ENCODE results near the gene PLXNA4.

The PLXNA4 gene

DNA sequence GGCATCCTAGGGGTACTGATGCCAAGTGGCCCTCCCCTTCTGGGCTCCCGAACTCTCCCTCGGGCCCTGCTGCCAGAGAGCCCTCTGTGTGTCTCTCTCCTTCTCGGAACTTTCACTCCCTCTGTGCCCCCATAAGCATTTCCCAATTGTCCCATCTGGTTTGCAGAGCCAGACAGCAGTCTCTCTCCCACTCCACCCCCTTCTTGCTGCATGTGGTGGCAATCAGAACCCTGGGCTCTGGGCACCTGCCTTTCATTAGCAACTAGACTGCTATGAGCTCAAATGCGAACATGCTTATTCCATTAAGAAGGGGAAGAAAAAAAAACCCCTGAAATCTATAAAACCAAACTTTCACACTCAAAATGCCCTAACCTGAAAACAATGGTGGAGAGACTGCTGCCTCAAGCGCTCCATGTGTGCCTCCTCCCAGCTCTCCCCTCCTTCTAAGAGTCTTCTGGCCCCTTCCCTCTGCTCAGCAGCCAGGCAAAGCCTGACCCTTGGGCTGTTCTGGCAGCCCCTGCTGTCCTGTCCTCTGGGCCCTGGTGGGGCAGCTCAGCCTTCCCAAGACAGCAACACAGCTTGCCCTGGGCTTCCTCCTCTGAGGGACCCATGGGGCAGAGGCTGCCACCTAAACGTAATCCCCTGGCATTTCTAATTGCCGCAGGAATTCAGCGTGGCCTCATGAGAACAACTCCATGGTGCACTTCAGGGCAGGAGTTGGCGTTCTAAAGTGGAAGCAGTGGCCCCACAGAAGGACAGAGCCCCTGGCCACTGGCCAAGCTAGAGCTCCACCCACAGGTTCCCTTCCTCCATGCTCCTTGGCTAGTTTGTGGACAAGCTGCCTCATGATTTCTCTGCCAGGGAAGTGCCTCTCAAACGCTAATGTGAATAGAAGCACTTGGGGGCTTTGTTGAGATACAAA, 415.4 kb downstream of the PLXNA4 start:
- DNase-seq, result no peak

DNA sequence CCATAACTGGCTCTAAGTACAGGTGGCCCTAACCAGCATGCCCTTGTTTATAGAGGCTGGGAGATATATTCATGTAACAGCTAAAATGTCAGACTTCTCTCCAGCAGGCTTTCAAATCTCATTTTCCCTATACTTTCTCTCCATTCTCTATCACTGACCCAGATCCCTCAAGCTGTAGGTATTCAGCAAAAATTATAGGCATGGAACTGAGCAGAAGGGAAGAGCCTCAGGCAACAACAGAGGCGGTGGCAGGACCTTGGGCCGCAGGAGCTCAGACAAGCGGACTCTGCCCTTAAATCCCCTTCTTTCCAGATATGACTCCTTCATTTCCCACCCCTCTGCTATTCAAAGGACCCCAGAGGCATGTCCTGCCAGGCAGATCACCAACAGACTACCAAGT, 417.4 kb downstream of the PLXNA4 start:
- no peak for DNase-seq

DNA sequence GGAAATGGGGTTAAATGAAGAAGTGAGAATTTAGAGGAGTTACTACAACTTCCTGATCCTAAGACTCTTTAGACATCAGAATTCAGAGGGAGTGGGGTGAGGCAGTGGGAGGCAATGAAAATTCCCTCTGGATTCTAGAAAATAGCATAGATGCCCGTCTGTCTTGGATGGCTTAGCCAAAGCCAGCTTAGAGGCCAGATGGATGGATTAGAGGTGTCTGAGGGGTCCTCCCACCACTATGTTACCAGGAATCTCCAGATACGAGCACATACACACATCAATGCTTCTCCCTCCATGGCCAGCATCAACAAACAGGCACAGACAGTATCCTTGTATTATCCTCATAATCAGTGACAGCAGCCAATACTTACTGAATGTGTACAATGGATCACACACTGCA, 418.1 kb downstream of the PLXNA4 start:
- DNase-seq, result no peak

DNA sequence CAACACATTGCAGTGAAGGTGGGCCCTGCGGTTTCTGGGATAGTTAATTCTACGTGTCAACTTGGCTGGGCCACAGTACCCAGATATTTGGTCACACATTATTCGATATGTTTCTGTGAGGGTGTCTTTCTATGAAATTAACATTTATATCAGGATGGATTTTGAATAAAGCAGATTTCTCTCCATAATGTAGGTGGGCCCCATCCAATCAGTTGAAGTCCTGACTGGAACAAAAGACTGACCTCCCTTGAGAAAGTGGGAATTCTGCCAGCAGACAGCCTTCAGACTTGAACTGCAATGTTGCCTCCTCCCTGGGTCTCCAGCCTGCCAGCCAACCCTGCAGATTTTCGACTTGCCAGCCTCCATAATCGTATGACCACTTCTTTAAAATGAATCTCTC, 420.6 kb downstream of the PLXNA4 start:
- DNase-seq, result no peak

DNA sequence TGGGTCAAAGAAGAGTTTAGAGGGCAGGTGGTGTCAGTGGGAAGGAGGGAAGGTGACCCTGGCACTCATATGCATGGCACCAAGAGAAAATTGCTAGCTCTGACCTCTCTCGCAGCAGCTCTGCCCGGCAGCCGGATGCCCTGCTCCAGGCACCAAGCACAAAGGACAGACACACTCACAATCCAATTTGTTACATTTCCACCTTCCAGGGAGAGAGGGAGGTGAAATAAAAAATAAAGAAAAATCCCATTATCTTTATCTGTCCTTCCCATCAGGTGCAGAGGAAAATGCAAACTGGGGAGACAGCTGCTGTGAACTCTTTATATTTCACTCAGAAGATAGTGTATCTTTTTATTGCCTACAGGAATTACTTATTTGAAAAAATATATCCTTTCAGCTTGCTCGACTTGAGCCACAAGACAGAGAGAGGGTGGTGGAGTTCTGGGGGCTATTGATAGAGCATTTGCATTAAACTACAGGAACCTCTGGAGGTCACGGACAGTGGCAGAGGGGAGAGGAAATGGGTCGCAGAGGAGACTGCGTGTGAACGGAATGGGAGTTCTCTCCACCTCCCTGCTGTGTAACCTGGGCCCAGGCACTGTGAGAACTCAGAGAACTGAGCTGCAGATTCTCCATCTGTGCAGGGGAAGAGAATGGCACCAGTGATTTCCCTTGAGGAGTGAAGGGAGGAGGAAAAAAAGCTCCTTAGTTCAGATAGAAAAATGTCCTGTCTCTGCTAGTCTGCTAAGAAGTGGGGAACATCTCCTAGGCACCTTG, 421.4 kb downstream of the PLXNA4 start:
- DNase-seq, result no peak

DNA sequence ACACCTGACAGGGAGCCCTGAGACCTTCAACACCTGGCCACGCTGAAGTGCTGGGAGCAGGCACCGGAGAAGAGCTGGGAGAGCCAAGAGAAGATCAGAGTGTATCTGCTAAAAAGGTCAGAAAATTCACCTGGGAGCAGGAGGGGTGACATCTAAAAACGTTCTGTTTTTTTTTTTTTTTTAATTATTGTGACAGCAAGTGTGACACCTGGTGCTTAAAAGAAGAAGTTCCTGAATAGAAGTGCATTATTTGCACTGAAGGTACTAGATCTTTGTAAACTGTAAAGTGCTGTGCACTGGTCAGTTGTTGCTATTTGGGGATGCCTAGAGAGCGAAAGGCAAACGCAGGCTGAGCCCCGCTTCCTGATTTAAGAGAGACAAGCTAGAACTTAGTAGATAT, 422.0 kb downstream of the PLXNA4 start:
- DNase-seq, result no peak

DNA sequence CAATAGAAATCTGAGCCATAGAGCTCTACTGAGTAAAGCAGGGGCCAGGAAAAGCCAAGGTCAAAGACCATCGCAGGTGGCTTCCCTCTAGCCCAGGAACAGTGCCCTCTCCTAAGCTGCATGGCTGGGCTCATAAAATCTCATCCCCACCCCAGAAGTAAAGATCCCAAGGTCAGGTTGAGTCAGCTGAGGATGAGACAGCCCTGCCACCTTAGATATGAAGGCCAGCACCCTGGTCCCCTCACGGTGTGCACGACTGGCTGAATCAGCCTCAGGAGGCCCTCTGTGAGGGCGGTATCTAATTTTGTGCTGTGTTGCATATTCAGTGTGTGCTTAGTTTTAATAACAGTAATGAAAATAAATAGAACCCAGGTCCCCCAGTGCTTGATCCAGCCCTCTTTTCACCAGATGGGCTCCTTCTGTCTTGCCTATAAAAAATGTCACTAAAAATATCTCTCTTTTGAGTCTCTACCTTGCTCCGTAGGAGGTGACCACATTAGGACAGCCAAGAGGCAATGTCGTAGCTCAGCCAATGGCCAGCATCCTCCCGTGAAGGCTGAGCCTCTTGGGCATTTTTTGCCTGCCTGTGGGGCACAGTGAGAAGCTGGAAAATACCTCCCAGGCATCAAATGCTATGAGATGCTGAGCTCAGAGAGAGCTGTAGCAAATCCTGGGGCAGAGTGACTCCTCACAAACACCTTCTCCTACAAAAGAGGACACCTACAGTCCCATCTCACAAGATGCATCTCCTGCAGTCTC, 424.0 kb downstream of the PLXNA4 start:
- no peak for DNase-seq

DNA sequence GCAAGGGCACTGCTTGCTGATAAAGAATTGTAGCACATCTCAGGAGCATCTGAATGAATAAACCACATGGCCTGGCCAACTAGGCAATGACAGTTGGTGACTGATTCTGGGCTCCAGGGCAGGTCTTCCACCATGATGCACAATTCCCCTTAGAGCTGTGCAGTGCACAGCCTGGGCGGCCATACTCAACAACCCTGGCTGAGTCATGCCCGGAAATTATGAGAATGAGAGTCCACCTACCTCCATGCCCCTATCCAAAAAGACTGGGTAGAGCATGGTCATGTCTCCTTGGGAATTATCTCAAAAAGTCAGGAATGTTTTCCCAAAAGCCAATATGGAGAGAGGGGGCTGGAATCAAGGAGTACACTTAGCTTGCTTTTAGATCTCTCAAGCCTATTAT, 425.6 kb downstream of the PLXNA4 start:
- DNase-seq, result no peak

DNA sequence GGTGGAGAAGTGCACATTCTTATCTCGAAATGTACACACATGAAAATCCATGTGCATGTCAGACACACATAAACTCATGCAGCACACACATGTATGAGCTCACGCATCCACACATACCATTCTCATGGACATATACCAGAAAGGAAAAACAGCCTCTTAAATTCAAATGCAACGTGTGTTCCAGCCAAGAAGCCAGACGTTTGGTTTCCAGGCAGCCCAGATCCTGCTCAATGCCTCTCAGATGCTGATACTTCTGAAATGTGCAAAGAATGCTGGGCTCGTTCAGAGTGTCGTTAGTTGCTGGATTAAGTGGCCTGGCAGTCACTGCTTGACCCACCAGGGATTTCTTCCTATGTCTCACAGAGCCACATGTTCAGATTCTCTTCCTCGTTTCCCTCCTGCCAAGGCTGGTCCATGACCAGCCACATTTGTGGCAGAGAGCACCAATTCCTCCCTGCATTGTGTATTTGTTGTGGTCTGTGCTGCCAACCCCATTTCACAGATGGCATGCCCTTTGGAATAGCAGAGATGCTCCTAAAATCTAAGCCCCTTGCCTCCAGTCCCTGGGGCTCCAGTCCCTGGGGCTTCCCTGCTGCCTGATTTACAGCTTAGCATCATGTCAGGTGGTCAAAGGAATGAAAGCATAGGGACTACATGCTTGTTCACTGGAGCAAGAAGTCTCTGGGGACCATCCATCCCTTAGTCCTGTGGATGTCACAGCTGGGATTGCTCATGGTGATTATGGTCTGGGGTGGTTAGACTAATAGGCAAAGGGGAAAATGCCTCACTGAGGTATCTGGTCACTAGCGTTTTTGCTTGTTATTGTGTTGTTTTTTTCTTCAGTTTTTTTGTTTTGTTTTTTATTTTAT, 426.6 kb downstream of the PLXNA4 start:
- DNase-seq, result no peak

DNA sequence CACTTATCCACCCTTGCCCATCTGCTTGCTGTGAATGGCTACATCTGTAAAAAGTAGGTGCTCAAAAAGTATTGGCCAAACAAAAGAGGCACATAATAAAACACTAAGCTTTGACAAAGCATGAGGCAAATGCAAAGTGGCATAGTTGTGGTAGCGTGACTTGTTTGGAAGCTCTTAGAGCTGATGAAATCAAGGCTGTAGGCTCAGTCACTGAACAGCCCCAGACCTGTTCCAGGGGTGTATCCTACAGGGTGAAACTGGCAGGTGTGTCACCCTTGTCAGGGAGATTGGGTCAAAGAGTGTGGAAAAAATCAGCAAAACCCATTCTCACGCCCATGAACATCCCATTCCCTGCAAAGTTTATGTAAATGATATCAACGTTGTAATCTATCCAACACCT, 427.4 kb downstream of the PLXNA4 start:
- DNase-seq, result no peak

DNA sequence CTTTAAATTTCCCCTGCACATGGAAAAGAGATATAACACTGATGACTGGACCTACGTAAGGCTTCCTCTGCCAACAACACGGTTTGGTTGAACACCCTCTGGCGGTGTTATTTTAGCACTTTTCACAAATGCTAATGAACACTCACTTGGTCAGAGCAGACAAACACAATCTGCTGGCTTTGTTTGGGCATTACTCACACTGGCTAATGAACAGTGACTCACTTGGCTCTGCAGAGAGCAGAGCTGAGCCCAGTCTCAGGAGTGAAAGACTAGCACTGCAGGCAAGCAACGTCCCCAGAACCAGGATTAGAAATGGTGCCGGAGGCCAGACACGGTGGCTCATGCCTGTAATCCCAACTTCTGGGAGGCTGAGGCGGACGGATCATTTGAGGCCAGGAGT, 430.8 kb downstream of the PLXNA4 start:
- no peak for DNase-seq

DNA sequence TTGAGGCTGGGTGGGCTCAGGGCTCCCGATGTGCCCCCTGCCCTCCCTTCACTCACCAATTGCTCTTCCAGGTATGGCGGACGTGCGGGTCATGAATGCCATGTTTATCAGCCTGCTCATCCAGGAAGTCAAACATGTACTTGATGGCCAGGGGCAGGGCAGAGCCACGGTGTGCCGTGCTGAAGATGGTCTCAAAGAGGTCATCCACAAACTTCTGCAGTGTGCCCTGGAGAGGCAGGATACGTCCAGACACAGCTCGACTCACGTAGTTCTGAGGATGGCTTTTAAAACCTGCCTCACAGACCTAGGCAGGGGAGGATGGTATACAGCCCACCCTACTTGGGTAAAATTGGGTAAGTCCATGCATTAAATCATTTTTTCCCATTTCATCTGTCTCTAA, 431.2 kb downstream of the PLXNA4 start:
- DNase-seq, result no peak

DNA sequence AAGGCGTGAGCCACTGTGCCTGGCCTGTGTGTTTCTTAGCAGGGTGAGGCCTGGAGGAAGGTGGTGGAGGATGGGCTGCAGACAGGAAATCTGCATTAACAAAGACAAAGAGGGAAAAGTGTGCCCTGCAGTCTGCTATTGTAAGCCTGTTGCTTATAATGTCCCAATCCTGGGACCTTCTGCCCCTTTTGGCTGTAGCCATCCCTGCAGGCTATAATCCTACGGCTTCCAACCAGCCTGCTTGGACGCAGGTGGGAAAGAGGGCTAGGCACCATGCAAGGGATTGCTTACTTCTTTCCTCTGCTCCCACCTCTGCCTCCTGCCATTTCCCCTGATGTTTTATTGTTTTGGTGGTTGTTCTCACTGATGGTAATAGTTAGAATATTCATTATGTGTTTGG, 434.3 kb downstream of the PLXNA4 start:
- DNase-seq, result no peak

DNA sequence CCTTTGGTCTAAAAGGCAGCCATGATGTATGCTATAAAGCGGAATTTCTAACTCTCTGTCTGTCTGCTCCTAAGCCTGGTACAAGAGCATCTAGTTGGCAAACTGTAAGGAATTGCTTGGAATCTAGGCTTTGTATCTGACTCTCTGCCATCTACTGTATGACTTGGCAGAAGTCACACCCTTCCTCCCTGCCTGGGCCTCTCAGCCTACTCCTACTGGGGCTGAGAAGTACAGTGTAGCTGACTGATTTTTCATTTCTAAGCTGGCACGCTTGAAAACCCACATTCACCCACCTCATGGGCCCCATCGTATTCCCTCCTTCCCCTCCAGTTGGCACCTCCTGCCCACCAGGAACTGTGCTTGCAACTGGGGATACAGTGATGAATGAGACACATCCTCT, 435.2 kb downstream of the PLXNA4 start:
- no peak for DNase-seq

DNA sequence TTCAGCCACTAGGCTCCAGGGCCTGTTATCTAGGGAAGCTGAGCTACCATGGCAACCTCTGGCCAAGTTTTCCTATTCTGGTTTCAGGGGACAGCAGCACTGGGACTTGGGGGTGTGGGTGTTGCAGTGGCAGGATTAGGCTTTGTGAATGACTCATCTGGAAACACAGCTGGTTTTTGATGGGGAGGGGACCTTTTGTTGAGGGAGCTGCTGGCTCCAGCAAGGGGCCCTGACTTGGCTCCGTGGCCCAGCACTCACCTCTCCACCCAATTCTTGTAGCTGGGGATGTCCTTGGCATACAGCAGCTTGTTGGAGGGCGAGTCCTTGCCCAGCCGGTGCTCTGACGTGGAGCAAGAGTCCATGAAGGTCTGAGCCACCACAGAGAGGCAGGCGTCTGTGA, 435.9 kb downstream of the PLXNA4 start:
- no peak for DNase-seq

DNA sequence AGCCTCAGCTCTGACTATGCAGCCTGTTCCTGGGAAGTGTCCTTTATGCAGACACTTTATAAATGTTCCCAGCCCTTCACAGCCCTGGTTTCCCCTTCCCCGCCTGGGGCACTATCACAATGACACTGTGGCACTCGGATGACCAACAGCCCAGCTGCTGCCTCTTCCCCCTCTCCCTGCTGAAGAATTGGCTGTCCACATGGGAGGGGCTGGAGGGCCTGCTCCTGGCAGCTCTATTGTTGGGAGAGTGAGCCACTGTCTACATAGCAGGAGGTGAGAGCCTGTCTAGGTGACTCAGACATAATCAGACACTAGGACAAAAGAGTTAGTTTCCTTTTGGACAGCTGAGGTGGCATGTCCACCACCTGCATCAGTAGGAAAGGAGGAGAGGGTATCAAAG, 437.5 kb downstream of the PLXNA4 start:
- DNase-seq, result no peak

DNA sequence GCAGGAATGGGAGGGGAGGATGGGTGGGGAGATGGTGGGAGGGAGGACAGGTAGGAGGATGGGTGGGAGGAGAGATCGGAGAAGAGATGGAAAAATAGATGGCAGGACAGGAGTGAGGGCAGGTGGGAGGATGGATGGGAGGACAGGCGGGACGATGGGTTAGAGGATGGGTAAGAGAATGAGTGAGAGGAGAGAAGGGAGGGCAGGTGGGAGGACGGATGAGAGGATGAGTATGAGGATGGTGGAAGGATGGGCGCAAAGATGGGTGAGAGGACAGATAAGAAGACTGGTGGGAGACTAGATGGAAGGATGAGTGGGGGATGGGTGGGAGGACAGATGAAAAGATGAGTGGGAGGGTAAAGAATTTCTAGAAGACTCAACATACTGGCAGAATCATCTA, 438.6 kb downstream of the PLXNA4 start:
- DNase-seq, result no peak

DNA sequence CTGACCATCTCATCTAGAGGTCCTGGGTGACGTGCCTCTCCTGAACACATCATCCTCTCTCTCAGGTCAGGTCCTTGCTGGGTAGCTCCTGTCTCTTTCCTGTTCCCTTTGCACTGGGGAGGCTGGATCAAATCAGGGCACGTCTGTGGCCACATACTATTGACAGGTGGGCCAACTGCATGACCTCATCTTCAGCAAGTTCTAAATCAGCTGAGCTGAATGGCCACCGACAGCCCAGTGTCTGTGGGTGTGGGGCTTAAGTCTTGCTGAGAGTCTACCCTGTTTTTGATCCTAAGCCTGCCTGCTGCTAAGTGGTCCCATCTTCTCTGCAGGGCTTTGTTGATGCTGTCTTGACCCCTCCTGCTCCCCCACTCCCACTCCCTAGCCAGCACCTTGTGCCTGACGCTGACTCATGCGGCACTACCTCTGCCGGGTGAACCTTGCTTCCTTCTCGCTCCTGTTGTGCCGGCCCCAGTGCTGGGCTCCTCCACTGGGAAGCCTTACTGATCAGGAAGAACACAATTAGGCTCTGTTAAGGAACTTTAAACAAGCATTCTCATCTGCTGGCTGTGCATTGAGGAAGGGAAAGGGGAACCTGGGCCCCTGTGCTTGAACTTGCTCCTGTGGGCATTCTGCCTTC, 440.4 kb downstream of the PLXNA4 start:
- no peak for DNase-seq

DNA sequence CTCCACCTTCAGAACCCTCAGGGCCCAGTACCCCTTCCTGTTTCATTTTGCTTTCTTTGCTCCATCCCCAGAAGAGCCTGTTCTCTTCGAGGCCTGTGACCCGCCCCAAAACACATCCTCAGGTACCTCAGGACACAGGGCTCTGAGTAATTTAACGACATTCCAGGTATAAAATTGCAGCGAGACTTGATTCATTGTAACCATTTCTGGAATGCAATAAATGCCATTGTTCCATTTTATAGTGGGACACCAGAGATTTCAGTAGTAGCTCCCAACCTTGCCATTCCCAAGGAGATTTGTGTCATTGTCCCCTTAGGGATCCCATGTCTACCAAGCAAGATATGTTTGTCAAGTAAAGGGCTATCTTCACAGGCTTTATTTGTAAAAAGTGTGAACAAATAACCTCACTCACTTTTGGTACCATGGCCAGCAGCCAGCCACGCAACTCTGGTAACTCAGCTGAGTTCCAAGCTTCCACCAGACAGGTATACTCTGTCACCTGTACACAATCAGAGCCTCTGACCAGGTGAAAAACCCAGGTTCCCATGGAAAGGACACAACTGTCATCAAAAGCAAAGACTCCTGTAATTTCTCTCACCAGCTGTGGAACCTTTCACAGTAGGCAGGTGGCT, 441.3 kb downstream of the PLXNA4 start:
- no peak for DNase-seq

DNA sequence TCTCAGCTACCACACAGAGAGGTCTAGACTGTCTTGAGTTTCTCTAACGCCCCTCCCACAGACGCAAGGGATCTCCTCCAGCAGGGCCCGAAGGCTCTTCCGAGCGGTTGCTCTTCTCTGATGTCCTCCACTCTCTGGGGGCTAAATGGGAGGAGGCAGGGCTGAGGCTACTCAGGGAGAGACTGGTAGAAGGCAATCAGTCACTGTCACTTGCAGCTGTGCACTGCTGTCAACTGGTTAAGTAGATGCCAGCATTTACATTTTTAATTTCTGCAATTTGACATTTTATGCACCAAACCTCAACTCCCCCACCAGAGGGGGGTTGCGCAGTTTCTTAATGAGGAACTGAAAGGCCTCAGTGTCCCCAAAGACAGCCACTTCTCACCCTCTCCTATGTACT, 442.8 kb downstream of the PLXNA4 start:
- DNase-seq, result no peak

DNA sequence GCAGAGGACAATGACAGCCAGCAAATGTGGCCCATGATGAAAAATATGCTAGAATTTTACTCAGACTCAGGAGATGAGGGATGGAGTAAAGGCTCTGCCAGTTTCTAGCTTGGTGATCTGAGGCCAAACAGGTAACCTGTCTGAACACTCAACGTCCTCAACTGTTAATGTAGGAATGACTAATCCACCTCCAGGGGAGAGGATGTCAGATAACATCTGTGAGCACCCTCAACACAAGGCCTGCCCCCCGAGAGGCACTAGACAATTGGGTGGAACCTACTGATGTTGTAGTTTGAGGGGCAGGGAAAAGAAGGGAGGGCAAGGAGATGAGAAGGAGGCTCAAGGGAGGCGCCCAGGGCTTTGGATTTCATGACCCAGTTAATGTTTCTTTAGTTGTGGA, 445.1 kb downstream of the PLXNA4 start:
- no peak for DNase-seq

DNA sequence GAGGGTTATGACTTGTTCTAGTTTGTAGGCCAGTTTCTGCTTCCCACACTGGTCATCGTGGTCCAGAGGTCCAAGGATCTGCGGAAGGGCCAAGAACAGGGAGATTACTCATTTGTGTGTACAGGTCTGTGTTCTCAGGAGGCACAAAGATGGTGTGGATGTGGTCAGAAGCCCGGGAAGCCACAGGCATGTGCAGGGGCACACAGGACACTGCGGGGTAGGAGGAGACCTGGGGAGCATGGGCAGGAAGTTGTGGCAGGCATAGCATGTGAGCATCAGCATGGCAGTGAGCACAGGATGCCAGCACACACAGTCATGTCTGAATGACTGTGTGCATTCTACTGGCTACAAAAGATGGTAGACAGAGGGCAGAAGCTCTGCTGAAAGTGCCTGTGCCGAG, 445.8 kb downstream of the PLXNA4 start:
- no peak for DNase-seq
